HG02943 (cell line): ENCODE measurements around the gene UBE2QL1.

Experiments
- ATAC-seq: cut with Tn5 transposase; IDR thresholded peaks from one replicate; pipeline ENCODE4 v1.9.1; 2021; ENCODE audit warnings: mild to moderate bottlenecking, low read depth, moderate library complexity; ENCODE audit not compliant: unreplicated experiment

Gene UBE2QL1, protein sequence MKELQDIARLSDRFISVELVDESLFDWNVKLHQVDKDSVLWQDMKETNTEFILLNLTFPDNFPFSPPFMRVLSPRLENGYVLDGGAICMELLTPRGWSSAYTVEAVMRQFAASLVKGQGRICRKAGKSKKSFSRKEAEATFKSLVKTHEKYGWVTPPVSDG

GRCh38 chr5:6448622-6449464 lies at the start of gene UBE2QL1:
TSS of gene UBE2QL1 (plus strand) at chr5:6448859. CDS start at chr5:6448894, 35 bp downstream.
- no peak for ATAC-seq

DNA sequence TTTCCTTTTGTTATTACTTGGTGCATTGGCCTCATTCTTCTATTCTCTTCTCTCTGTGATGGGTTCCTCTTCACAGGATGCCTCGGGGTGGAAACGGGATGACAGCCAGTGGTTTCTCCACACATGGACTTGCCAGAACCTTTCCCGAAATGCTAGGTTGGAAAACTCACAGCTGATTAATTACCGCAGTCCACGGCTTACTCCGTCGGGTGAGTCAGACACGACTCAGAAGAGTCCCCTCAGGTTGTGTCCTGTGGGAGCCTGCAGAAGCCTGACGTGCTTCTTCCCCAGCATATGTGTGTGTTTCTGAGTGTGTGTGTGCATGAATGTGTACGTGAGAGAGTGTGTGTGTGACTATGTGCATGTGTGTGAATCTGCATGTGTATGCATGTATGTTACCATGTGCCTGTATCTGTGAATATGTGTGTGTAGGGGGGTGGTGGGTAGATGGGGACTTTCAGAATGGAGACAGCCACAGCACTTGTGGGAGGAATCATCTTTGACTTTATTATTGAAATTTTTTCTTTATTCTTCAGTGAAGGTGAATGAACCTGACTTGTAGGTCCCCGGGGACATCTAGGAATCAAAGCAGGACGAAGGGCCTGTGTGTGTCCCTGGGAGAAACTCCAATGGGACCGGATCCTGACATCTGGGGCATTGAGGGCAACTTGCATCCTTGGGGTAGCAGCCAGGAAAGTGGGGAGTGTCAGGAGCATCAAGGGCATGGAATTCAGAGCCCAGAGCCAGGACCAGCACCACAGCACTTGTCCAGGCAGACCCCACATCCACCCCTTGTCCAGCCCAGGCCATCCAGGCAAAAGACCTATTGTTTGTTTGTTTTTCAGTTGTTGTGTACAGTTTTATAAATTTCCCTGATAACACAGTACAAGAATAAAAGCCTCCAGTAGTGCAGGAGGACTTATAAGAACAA lies 48.4 kb upstream of the UBE2QL1 start:
- no peak for ATAC-seq

- no peak for ATAC-seq
Observed at GRCh38 chr5:6401410-6401809, 47.2 kb upstream of the UBE2QL1 start.

GRCh38 chr5:6402939-6403338 lies 45.7 kb upstream of the UBE2QL1 start:
- ATAC-seq, result no peak

DNA sequence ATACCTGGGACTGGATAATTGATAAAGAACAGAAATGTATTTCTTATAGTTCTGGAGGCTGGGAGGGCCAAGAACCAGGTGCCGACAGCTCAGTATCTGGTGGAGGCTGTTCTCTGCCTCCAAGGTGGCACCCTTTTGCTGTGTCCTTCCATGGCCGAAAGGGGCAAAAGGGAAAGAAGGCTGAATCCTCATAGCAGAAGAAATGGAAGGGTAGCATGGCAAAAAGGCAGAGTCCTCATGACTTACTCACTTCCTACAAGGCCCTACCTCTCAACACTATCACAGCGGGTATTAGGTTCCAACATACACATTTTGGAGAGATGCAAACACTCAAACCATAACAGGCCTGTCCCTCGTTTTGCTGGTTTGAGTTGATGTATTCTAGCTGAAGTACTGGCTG lies 45.2 kb upstream of the UBE2QL1 start:
- ATAC-seq, result no peak

- ATAC-seq, result no peak
Observed at GRCh38 chr5:6404129-6404528, 44.5 kb upstream of the UBE2QL1 start.

GRCh38 chr5:6405591-6405990 lies 43.1 kb upstream of the UBE2QL1 start:
- no peak for ATAC-seq

DNA sequence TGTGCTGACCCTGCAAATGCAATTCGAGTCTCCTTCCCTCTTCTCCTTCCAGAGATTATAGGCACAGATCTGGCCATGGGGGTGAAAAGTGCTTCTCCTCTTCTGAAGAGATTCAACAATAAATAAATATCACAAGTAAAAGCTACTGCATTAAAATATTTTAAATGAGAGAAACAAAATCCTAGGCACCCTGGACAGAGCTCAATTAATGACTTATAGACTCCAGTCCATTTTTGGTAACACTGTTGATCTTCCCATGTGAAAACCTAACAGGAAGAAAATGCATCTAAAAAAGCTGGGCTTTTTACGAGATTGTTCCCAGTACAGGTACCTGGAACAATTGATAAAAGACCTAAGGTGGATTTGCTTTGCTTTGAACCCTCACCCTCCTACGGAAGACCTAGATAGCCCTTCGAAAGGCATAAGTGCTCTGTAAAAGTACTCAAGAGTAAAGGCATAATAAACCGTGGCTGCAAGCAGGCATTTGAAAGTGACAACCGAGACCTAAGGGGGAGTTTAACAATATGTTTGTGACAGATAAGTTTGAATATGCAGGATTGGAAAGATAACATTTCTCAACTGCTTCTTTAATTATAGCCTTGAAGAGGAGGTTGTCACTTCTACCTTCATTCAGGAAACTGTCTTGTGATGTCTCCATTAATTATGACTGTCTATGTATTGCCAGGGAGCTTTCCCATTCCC lies 41.0 kb upstream of the UBE2QL1 start:
- no peak for ATAC-seq

GRCh38 chr5:6408260-6408596 lies 40.4 kb upstream of the UBE2QL1 start:
- no peak for ATAC-seq

DNA sequence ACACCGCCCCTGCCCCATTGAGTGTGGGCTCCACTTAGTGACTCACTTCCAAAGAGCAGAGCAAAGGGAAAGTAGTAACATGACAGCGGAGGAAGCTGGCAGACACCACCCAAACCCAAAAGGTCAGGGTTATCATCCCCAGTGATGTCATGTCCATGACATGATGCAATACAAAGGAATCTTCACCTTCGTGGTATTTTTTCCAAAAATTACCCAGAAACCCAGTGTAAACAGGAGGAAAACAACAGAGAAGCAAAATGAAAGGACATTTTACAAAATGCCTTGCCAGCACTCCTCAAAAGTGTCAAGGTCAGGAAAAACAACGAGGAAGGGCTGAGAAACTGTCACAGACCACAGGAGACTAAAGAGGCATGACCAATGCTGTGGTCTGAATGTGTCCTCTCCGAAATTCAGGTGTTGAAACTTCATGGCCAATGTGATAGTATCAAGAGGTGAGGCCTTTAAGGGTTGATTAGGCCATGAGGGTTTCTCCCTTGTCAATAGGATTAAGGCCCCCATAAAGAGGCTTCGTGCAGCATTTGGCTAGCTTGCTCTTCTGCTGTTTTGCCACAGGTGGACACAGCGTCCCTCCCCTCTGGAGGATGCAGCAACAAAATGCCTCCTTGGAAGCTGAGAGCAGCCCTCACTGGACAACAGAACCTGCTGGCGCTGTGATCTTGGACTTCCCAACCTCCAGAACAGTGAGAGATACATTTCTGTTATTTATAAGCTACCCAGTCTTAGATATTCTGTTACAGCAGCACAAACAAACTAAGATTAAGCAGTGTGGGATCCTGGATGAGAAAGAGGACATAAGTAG lies 39.8 kb upstream of the UBE2QL1 start:
- no peak for ATAC-seq

DNA sequence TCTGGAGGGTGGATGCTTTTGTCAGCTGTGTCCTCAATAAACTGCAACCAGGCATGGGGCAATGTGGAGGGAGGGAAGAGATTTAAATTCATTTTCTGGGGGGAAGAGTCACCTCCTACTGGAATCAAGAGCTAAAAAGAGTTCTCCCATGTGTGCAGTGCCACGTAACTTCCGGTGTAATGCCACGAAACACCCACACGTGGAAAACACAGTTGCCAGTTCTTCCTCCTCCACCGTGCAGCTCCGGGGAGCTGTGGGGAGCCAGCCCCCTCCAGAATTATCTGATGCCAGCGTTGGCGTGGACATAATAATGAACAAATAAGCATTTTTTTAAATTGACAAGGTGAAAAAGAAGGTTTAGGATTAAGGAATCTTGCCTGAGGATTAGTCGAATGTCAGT lies 38.2 kb upstream of the UBE2QL1 start:
- ATAC-seq, result no peak

GRCh38 chr5:6411141-6411540 lies 37.5 kb upstream of the UBE2QL1 start:
- ATAC-seq, result no peak

GRCh38 chr5:6412811-6413210 lies 35.8 kb upstream of the UBE2QL1 start:
- ATAC-seq, result no peak

GRCh38 chr5:6417657-6418056 lies 31.0 kb upstream of the UBE2QL1 start:
- no peak for ATAC-seq

- no peak for ATAC-seq
Observed at GRCh38 chr5:6418679-6419276, 29.9 kb upstream of the UBE2QL1 start.

DNA sequence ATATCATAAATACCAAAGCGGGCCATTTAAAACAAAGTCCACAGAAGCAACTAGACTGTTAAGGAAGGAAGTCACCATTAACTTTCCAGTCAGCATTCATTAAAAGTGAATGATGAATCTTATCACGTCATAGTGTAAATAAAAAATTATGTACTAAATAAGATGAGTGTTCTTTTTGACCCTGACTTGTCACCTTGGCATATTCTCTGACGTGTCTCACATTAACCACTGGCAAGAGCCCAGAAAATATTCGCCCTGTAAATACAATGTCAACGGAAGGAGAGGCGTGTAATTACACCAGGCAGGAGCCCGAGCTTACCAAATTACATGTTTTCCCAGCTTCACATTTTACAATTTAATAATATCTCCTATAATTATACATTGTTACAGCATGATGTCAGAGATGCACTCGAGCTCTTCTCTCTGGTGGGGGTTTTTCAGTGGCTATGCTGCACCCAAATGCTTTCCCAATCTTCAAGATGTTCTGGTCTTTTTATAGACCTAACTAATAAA lies 29.3 kb upstream of the UBE2QL1 start:
- ATAC-seq, result no peak

GRCh38 chr5:6423327-6424109 lies 25.1 kb upstream of the UBE2QL1 start:
- no peak for ATAC-seq

DNA sequence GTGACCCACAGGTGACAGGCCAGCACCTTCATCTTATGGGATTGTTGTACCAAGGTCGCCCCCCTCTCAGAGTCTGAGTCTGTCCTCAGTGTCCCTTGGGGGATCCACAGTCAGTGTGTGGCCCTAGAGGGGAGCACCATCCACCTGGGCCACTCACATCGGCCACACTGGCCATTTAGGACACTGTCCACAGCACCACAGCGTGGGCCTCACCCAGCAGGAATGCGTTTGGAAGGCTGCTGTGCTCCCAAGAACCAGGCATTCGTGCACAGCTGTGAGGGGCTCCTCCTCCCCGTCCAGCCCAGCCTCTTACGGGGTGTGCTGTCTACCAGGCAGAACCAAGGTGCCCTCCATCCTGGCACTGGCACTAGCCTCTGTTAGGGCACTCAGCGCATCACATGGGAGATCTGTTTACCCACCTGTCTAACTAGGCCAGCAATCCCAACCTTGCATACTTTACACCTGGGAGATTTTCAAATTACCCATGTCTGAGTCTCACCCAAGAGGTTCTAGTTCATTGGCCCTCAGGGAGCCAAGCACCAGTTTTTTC lies 24.5 kb upstream of the UBE2QL1 start:
- ATAC-seq, result no peak
